GM23248 (cell line): ENCODE results near the gene ITPRIP.

Experiments
- EZH2 ChIP-seq: fragments of 200-600 bp; sonication (generic); IDR thresholded peaks from 2 replicates; pipeline ENCODE4 v1.6.1; 2018; ENCODE audit warnings: antibody characterized with exemption, mild to moderate bottlenecking; ENCODE audit not compliant: insufficient read depth, poor library complexity, severe bottlenecking
- EZH2phosphoT487 ChIP-seq: fragments of 200-600 bp; sonication (generic); IDR thresholded peaks from 2 replicates; pipeline ENCODE4 v1.6.1; 2018; ENCODE audit warnings: antibody characterized with exemption, moderate library complexity, mild to moderate bottlenecking, low read depth; ENCODE audit not compliant: insufficient read depth

DNA sequence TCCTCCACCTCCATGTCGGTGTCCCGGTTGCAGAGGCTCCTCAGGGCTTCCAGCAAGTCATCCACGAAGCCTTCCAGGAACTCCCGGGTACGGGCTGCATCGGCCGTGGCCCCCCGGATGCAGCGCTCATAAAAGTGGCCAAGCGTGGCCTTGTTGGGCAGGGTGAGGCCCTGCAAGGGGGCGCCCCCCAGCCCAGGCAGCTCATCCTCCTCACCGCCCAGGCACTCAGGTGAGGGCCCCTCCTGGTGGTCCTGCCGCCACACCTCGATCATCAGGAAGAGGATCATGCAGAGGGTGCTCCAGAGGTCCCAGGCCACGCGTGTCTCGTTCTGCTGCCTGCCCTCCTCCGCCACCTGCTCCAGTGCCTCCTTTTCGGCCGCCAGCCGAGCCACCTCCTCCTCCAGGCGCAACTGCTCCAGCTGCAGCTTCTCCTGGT lies 22.8 kb downstream of the ITPRIP start:
- TF ChIP-seq EZH2phosphoT487 (no peak), EZH2 (no peak)
